A549 (cell line): ENCODE results near the gene HABP2. TPM values are rescaled to one million over a fixed set of nuclear protein-coding genes. Genes with fewer than 3 reads are reported as not detected.

Source experiments
- ATAC-seq, 2 experiments: fragments of 200-7000 bp in 1 of 2; fragments of >200 bp in 1 of 2; cut with Nextera tagmentation in 1 of 2; cut with Tn5 transposase in 1 of 2; 3 replicates each; pipeline versions ENCODE4 v1.8.0 to v1.9.1; 2018 to 2020; ENCODE audit warnings: mild to moderate bottlenecking in 1 of 2, moderate library complexity in 1 of 2
- CTCF ChIA-PET: fragments of 300-600 bp; sonication (Branson Sonifier 250); formaldehyde crosslinking; extraction: SDS; loops from one replicate; lab custom pipeline; 2021; ENCODE audit warnings: antibody characterized with exemption, inconsistent platforms; lab: Yijun Ruan, JAX
- POLR2A ChIA-PET: fragments of 350-600 bp; formaldehyde crosslinking; extraction: SDS; loops from one replicate; lab custom pipeline; 2021; ENCODE audit warnings: antibody characterized with exemption, inconsistent platforms; lab: Yijun Ruan, JAX
- DNase-seq, 2 experiments: peaks; one replicate each; pipeline versions ENCODE4 v3.0.0 to v3.0.0-alpha.2; 2011 to 2016; ENCODE audit warnings: low read depth in 1 of 2, low spot score in 1 of 2
- FAIRE-seq: peaks from 2 replicates; lab custom pipeline; 2011; peaks lifted over from hg19 to GRCh38; lab: Jason Lieb, UNC
- H3K27ac ChIP-seq, 2 experiments: fragments of >200 bp; sonication (Bioruptor Twin); formaldehyde crosslinking; 3 replicates each; pipeline ENCODE4 v1.5.1; 2016 to 2017
- H3K4me1 ChIP-seq: fragments of >200 bp; sonication (Bioruptor Twin); formaldehyde crosslinking; 3 replicates; pipeline ENCODE4 v1.6.1; 2016
- H3K4me2 ChIP-seq: fragments of >200 bp; sonication (Bioruptor Twin); formaldehyde crosslinking; 3 replicates; pipeline ENCODE4 v1.6.1; 2016
- H3K4me3 ChIP-seq: fragments of >200 bp; sonication (Bioruptor Twin); formaldehyde crosslinking; 3 replicates; pipeline ENCODE4 v1.5.1; 2016
- H3K9me3 ChIP-seq: fragments of >200 bp; sonication (Bioruptor Twin); formaldehyde crosslinking; 3 replicates; pipeline ENCODE4 v1.6.1; 2016
- ATOH8 ChIP-seq: fragments of 250-450 bp; sonication (Bioruptor Pico); IDR thresholded peaks from 2 replicates; pipeline ENCODE4 v1.5.0; 2020; ENCODE audit warnings: low read depth, mild to moderate bottlenecking, moderate library complexity
- BCL3 ChIP-seq: fragments of >200 bp; sonication (Bioruptor Twin); formaldehyde crosslinking; IDR thresholded peaks from 3 replicates; pipeline ENCODE4 v1.6.1; 2016
- BHLHE40 ChIP-seq: IDR thresholded peaks from 2 replicates; pipeline ENCODE4 v1.6.1; 2012; ENCODE audit warnings: low read depth, low read length, inconsistent platforms
- CBX8 ChIP-seq: fragments of 200-600 bp; sonication (generic); IDR thresholded peaks from 2 replicates; pipeline ENCODE4 v1.6.1; 2016
- CHD2 ChIP-seq: fragments of 150-350 bp; IDR thresholded peaks from 2 replicates; pipeline ENCODE4 v1.6.1; 2014; ENCODE audit warnings: low read length; ENCODE audit not compliant: partially characterized antibody
- CTCF ChIP-seq: fragments of >200 bp; sonication (Bioruptor Twin); formaldehyde crosslinking; IDR thresholded peaks from 3 replicates; pipeline ENCODE4 v1.5.1; 2016
- ESRRA ChIP-seq: fragments of 150-350 bp; IDR thresholded peaks from 2 replicates; pipeline ENCODE4 v1.6.1; 2014; ENCODE audit warnings: mild to moderate bottlenecking, low read length, borderline replicate concordance
- HDAC2 ChIP-seq: fragments of 200-600 bp; sonication (generic); IDR thresholded peaks from 2 replicates; pipeline ENCODE4 v1.6.1; 2016
- HES2 ChIP-seq: fragments of >200 bp; sonication (Bioruptor Twin); formaldehyde crosslinking; IDR thresholded peaks from 2 replicates; pipeline ENCODE4 v1.6.1; 2016
- HMGXB4 ChIP-seq: fragments of 250-450 bp; sonication (Bioruptor Pico); IDR thresholded peaks from 2 replicates; pipeline ENCODE4 v1.5.0; 2021; ENCODE audit warnings: mild to moderate bottlenecking, moderate library complexity, borderline replicate concordance
- HOXB5 ChIP-seq: fragments of 250-450 bp; sonication (Bioruptor Pico); IDR thresholded peaks from 2 replicates; pipeline ENCODE4 v1.5.0; 2020; ENCODE audit warnings: mild to moderate bottlenecking, moderate library complexity
- KDM1A ChIP-seq: fragments of 200-600 bp; sonication (generic); IDR thresholded peaks from 2 replicates; pipeline ENCODE4 v1.6.1; 2016; ENCODE audit warnings: low read depth, mild to moderate bottlenecking
- KDM5A ChIP-seq: fragments of 200-600 bp; sonication (generic); IDR thresholded peaks from 2 replicates; pipeline ENCODE4 v1.6.1; 2016; ENCODE audit warnings: antibody characterized with exemption, mild to moderate bottlenecking
- MAFK ChIP-seq: fragments of 450-650 bp; IDR thresholded peaks from 2 replicates; pipeline ENCODE4 v1.6.1; 2014; ENCODE audit not compliant: partially characterized antibody
- MAX ChIP-seq: IDR thresholded peaks from 2 replicates; pipeline ENCODE4 v1.6.1; 2012
- POLR2A ChIP-seq: IDR thresholded peaks from 2 replicates; pipeline ENCODE4 v1.6.1; 2012; ENCODE audit warnings: mild to moderate bottlenecking, low read length
- POLR2AphosphoS2 ChIP-seq: conservative IDR thresholded peaks from 2 replicates; pipeline ENCODE4 v1.6.1; 2012; ENCODE audit warnings: low read length, improper control_type of control experiment, inconsistent platforms
- RAD21 ChIP-seq, 2 experiments: fragments of >200 bp in 1 of 2; sonication (Bioruptor Twin) in 1 of 2; formaldehyde crosslinking in 1 of 2; IDR thresholded peaks in 1 of 2; conservative IDR thresholded peaks in 1 of 2; 2 replicates in 1 of 2; 3 replicates in 1 of 2; pipeline ENCODE4 v1.6.1; 2012 to 2018; ENCODE audit warnings: inconsistent platforms in 1 of 2
- REST ChIP-seq: fragments of 200-600 bp; sonication (generic); IDR thresholded peaks from 2 replicates; pipeline ENCODE4 v1.6.1; 2016; ENCODE audit warnings: antibody characterized with exemption, mild to moderate bottlenecking, moderate library complexity
- SMC3 ChIP-seq: fragments of >200 bp; sonication (Bioruptor Twin); formaldehyde crosslinking; IDR thresholded peaks from 3 replicates; pipeline ENCODE4 v1.6.1; 2018; ENCODE audit warnings: inconsistent platforms
- USF2 ChIP-seq: fragments of 450-650 bp; IDR thresholded peaks from 2 replicates; pipeline ENCODE4 v1.6.1; 2014; ENCODE audit warnings: antibody characterized with exemption
- ZC3H11A ChIP-seq: fragments of 450-650 bp; IDR thresholded peaks from 2 replicates; pipeline ENCODE4 v1.6.1; 2014; ENCODE audit warnings: antibody characterized with exemption, mild to moderate bottlenecking
- ZNF302 ChIP-seq: fragments of 250-450 bp; sonication (Bioruptor Pico); IDR thresholded peaks from 2 replicates; pipeline ENCODE4 v1.9.0; 2021; ENCODE audit warnings: inconsistent platforms, mild to moderate bottlenecking, moderate library complexity
- WGBS: methylation state at CpG from one replicate; pipeline ENCODE4 v1.1.6; 2017; ENCODE audit errors: missing lambda C conversion rate; 5-methylcytosine and 5-hydroxymethylcytosine counted together
- polyA plus RNA-seq, 4 experiments: library from polyadenylated mRNA; depleted of rRNA in 3 of 4; stranded (reverse); fragments of >200 nt; fragmentation: RNase III in 1 of 4; extraction: RNeasy Plus Mini Kit Qiagen cat#74134 plus additional on column Dnase treatment in 1 of 4; gene quantifications; 2 replicates in 3 of 4; 3 replicates in 1 of 4; pipeline ENCODE4 v1.2.3, GENCODE V29; 2011 to 2017

Gene HABP2
- polyA plus RNA-seq, 2 of the 4 experiments (the other 2 are of a cell fraction): 0.17 to 0.97 TPM

GRCh38 chr10:113520690-113521474, 32.0 kb upstream of the HABP2 start:
- peak; percentile 69 to 89 for ATAC-seq
- H3K9me3 ChIP-seq: no peaks in the 10 kb centered on the region
- 34% methylated on average over 8 of the region's 8 CpGs for WGBS
- H3K4me2 ChIP-seq: no peak overlapping the region
- ChIA-PET CTCF (interaction anchor here (0.5 to 6.9 kb wide), 37 partner anchors 8 to 1383 kb away, joined by 3 to 39 read pairs (median 4); no protein-coding TSS in a partner anchor), POLR2A (no interaction called here)
- H3K4me1 ChIP-seq: no peaks in the 10 kb centered on the region
- DNase-seq: peak; percentile 73 to 75
- no peak overlapping the region for H3K4me3 ChIP-seq
- no peak overlapping the region for H3K27ac ChIP-seq
- FAIRE-seq: peak; percentile 73
- TF ChIP-seq KDM1A: no peak
- TF ChIP-seq HMGXB4 (CRISPR knock-in tag): no peak
- TF ChIP-seq USF2: no peak
- TF ChIP-seq CHD2: no peak
- no peak for TF ChIP-seq REST
- no peak for TF ChIP-seq HOXB5 (CRISPR knock-in tag)
- TF ChIP-seq MAFK: no peak
- no peak for TF ChIP-seq MAX
- no peak for TF ChIP-seq BHLHE40
- no peak for TF ChIP-seq BCL3
- TF ChIP-seq CBX8: no peak
- peak; percentile 93 for TF ChIP-seq CTCF
- TF ChIP-seq SMC3: peak; percentile 81
- no peak for TF ChIP-seq POLR2A
- TF ChIP-seq RAD21 (conservative IDR thresholded peaks at IDR 0.05 in 1 of 2, IDR thresholded peaks at IDR 0.05 in 1 of 2): peak; percentile 93 to 95
- no peak for TF ChIP-seq ZNF302
- TF ChIP-seq ATOH8 (CRISPR knock-in tag): no peak
- TF ChIP-seq KDM5A: no peak
- no peak for TF ChIP-seq HDAC2
- no peak for TF ChIP-seq HES2
- TF ChIP-seq POLR2AphosphoS2: no peak
- no peak for TF ChIP-seq ESRRA
- TF ChIP-seq ZC3H11A: no peak
- TF ChIP-seq, all 56 proteins: peak for 3
